ENCODE data around the gene MROH2B.

The MROH2B gene

GRCh38 chr5:41071242-41071641 lies at the start of gene MROH2B:
MROH2B (minus strand) TSS chr5:41071342; CDS start chr5:41070852, 490 bp downstream.
- DNase-seq (ENCODE audit: low spot score): no peak

- DNase-seq (ENCODE audit: low spot score): no peak
These were observed 49.5 kb upstream of the MROH2B start for GRCh38 chr5:41120600-41120999.

- DNase-seq (ENCODE audit: low spot score): no peak
These were observed 47.0 kb upstream of the MROH2B start for GRCh38 chr5:41118177-41118576.

GRCh38 chr5:41115281-41115680 lies 44.1 kb upstream of the MROH2B start:
- DNase-seq (ENCODE audit: low spot score): no peak

- no peak for DNase-seq (ENCODE audit: low spot score)
These were observed 41.6 kb upstream of the MROH2B start for GRCh38 chr5:41112486-41113455.

- DNase-seq (ENCODE audit: low spot score): no peak
These were observed 38.0 kb upstream of the MROH2B start for GRCh38 chr5:41109186-41109585.

GRCh38 chr5:41102341-41102740 lies 31.2 kb upstream of the MROH2B start:
- DNase-seq (ENCODE audit: low spot score): no peak

GRCh38 chr5:41097642-41098041 lies 26.5 kb upstream of the MROH2B start:
- no peak for DNase-seq (ENCODE audit: low spot score)

GRCh38 chr5:41095324-41096101 lies 24.4 kb upstream of the MROH2B start:
- DNase-seq (ENCODE audit: low spot score): no peak

GRCh38 chr5:41094871-41095270 lies 23.7 kb upstream of the MROH2B start:
- peak; percentile 10 for DNase-seq (ENCODE audit: low spot score)

GRCh38 chr5:41093803-41094202 lies 22.7 kb upstream of the MROH2B start:
- DNase-seq (ENCODE audit: low spot score): no peak

GRCh38 chr5:41087461-41087860 lies 16.3 kb upstream of the MROH2B start:
- DNase-seq (ENCODE audit: low spot score): no peak

GRCh38 chr5:41083306-41083705 lies 12.2 kb upstream of the MROH2B start:
- no peak for DNase-seq (ENCODE audit: low spot score)

- no peak for DNase-seq (ENCODE audit: low spot score)
These were observed 833 bp upstream of the MROH2B start for GRCh38 chr5:41071975-41072374.

GRCh38 chr5:41067714-41068568 lies 3.2 kb downstream of the MROH2B start:
- no peak for DNase-seq (ENCODE audit: low spot score)

- DNase-seq (ENCODE audit: low spot score): no peak
These were observed 5.3 kb downstream of the MROH2B start for GRCh38 chr5:41065691-41066335.

GRCh38 chr5:41057940-41058339 lies 13.2 kb downstream of the MROH2B start:
- no peak for DNase-seq (ENCODE audit: low spot score)

GRCh38 chr5:41057231-41057630 lies 13.9 kb downstream of the MROH2B start:
- no peak for DNase-seq (ENCODE audit: low spot score)

- DNase-seq (ENCODE audit: low spot score): no peak
These were observed 22.2 kb downstream of the MROH2B start for GRCh38 chr5:41048986-41049385.

GRCh38 chr5:41043109-41043747 lies 27.9 kb downstream of the MROH2B start:
- DNase-seq (ENCODE audit: low spot score): no peak

GRCh38 chr5:41032973-41033372 lies 38.2 kb downstream of the MROH2B start:
- no peak for DNase-seq (ENCODE audit: low spot score)
